Tibial artery (tissue), 4 donors: ENCODE measurements around the gene NIT2.

ENCODE experiments used
- DNase-seq, 2 donors: peaks; one replicate each; pipeline ENCODE4 v3.0.0-alpha.2; 2019
- H3K27ac ChIP-seq, 2 donors: fragments of 200-600 bp; sonication (generic) in 1 of 2; 1 replicate in 1 of 2; 2 replicates in 1 of 2; pipeline ENCODE4 v1.5.1; 2018 to 2019; ENCODE audit warnings: mild to moderate bottlenecking in 1 of 2
- H3K27me3 ChIP-seq, 2 donors: fragments of 200-600 bp; sonication (generic) in 1 of 2; one replicate each; pipeline versions ENCODE4 v1.5.1 to v1.6.0; 2016 to 2019
- H3K36me3 ChIP-seq, 3 donors: fragments of 200-600 bp; sonication (generic) in 2 of 3; one replicate each; pipeline ENCODE4 v1.5.1; 2016 to 2019; ENCODE audit warnings: mild to moderate bottlenecking in 2 of 3
- H3K4me1 ChIP-seq, 4 donors: fragments of 200-600 bp; sonication (generic) in 2 of 4; 1 replicate in 3 of 4; 2 replicates in 1 of 4; pipeline ENCODE4 v1.5.1; 2016 to 2019
- H3K4me3 ChIP-seq, 2 donors: fragments of 200-600 bp; sonication (generic) in 1 of 2; 1 replicate in 1 of 2; 2 replicates in 1 of 2; pipeline ENCODE4 v1.5.1; 2018 to 2019; ENCODE audit warnings: mild to moderate bottlenecking in 2 of 2
- H3K9me3 ChIP-seq, 3 donors: fragments of 200-600 bp; sonication (generic) in 1 of 3; one replicate each; pipeline ENCODE4 v1.5.1; 2016 to 2019
- CTCF ChIP-seq, 2 experiments: fragments of 200-600 bp in 1 of 2; fragments of 450-650 bp in 1 of 2; IDR thresholded peaks; one replicate each; pipeline ENCODE4 v1.5.1; 2017 to 2019; ENCODE audit warnings: antibody characterized with exemption in 2 of 2, mild to moderate bottlenecking in 1 of 2, moderate library complexity in 1 of 2
- intact Hi-C: fragments of 100-400 bp; cut with DNase I; formaldehyde crosslinking; loops from one replicate; pipeline ENCODE4 v1.15.0; 2023; ENCODE audit warnings: low total_unique reads

Gene NIT2

DNA sequence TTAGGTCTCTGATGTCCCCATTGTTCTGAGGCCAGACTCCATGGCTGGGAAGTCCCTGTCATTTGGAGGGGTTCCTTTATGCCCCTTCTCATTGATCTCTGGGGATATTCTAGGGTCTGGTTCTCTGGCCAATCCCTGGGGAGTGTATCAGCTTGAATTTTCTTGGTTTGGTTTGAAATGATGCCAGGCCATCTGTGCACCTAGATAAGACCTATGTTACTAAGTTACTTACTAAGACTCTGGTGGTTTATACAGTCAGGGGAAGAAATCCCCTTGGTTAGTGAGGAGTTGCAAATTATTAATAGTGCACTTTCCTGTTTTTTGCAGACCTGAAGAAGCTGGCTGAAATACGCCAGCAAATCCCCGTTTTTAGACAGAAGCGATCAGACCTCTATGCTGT lies 20.3 kb downstream of the NIT2 start:
- H3K27ac ChIP-seq = no peak overlapping the region
- H3K4me3 ChIP-seq = no peak overlapping the region
- H3K4me1 ChIP-seq = no peaks in the 10 kb centered on the region
- no peak for TF ChIP-seq CTCF (IDR thresholded peaks at IDR 0.05)
- DNase-seq = no peak
- no peaks in the 10 kb centered on the region for H3K9me3 ChIP-seq
- H3K27me3 ChIP-seq = no peaks in the 10 kb centered on the region
- H3K36me3 ChIP-seq = peaks cover 51 to 65% (median 57%) of the 10 kb centered on the region in 3 donors
- intact Hi-C loops = no loop called here

DNA sequence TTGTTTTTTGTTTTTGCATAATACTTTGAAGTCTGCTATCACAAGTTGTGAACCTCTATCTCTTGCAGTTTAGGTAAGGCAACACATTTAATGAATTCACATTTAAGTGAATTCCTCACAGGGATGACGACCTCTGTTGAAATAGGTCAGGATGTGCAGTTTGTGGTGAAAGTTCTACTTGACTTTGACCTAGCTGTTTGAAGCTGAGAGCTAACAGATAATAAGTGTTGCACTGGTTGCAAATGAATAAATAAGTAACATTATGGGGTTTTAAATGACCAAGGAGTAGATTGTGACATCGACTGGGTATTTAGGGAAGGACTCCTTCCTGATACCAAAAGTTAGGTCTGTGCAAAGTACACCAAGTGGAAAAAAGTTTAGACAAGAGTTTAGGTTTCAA lies 23.9 kb downstream of the NIT2 start:
- H3K36me3 ChIP-seq = peaks cover 41 to 68% (median 64%) of the 10 kb centered on the region in 3 donors
- no peaks in the 10 kb centered on the region for H3K4me1 ChIP-seq
- intact Hi-C loops = no loop called here
- H3K27me3 ChIP-seq = no peaks in the 10 kb centered on the region
- H3K9me3 ChIP-seq = peaks cover 0 to 5% (median 0%) of the 10 kb centered on the region in 3 donors
- no peak overlapping the region for H3K27ac ChIP-seq
- no peak for DNase-seq
- H3K4me3 ChIP-seq = no peak overlapping the region
- TF ChIP-seq CTCF (IDR thresholded peaks at IDR 0.05) = no peak

- Histone ChIP-seq H3K27me3 (no peaks in the 10 kb centered on the region), H3K4me3 (no peak overlapping the region), H3K9me3 (peaks cover 0 to 5% (median 0%) of the 10 kb centered on the region in 3 donors), H3K4me1 (no peaks in the 10 kb centered on the region), H3K27ac (no peak overlapping the region), H3K36me3 (peaks cover 43 to 70% (median 64%) of the 10 kb centered on the region in 3 donors)
- no peak for DNase-seq
- TF ChIP-seq CTCF (IDR thresholded peaks at IDR 0.05) = no peak
- intact Hi-C loops = no loop called here
Measured at GRCh38 chr3:100359035-100359434, 24.5 kb downstream of the NIT2 start.

DNA sequence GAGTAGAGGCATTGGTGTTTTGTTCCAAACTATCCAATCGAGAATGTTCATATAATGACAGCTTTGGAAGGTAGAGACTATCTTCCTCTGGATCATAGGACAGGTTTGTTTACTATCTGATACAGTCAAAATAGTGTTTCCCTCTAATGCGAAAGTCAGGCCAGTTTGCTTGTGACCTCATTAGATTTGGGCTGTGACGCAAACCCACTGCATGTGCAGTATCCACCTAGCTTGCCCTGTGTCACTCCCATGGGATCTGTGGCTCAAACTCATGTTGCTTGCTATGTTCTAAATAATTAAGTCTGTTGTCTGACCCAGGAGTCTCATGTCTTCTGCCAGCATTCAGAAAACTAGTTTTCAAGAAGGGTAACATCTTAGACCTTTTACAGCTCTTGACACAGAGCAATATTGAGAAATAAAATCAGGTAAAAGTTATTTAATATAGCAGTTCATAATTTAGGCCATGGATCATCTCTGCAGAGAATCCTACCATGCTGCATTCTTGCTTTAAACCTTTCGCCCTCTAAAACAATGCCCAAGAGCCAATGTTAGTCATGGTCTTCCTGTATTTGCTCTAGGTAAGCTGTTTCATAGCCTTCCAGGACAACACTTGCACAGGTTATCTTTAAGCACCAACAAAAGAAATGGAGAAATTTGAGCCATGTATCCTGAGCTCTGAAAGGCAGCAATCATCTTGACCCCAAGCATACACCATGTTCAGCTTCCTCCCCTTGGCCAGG lies 26.4 kb downstream of the NIT2 start:
- no peak for DNase-seq
- H3K36me3 ChIP-seq = peaks cover 41 to 70% (median 64%) of the 10 kb centered on the region in 3 donors
- no peak for TF ChIP-seq CTCF (IDR thresholded peaks at IDR 0.05)
- no peak overlapping the region for H3K4me3 ChIP-seq
- no peak overlapping the region for H3K27ac ChIP-seq
- peaks cover 0 to 5% (median 0%) of the 10 kb centered on the region in 3 donors for H3K9me3 ChIP-seq
- H3K27me3 ChIP-seq = no peaks in the 10 kb centered on the region
- intact Hi-C loops = no loop called here
- no peaks in the 10 kb centered on the region for H3K4me1 ChIP-seq

DNA sequence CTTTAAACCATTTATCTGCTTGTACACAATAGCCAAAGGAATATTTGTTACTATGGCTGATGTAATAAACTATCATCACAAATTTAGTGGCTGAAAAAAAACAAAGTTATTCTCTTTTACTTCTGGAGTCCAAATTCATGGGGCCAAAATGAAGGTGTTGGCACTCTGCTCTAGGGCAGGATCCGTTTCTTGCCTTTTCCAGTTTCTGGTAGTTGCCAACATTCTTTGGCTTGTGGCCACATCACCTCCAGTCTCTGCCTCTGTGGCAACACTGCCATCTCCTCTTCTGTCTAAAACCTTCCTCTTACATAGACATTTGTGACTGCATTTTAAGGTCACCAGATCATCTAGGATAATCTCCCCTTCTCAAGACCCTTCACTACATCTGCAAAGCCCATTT lies 27.3 kb downstream of the NIT2 start:
- H3K9me3 ChIP-seq = peaks cover 0 to 5% (median 0%) of the 10 kb centered on the region in 3 donors
- no peak for TF ChIP-seq CTCF (IDR thresholded peaks at IDR 0.05)
- DNase-seq = no peak
- intact Hi-C loops = no loop called here
- H3K4me1 ChIP-seq = no peaks in the 10 kb centered on the region
- no peak overlapping the region for H3K27ac ChIP-seq
- no peaks in the 10 kb centered on the region for H3K27me3 ChIP-seq
- H3K36me3 ChIP-seq = peaks cover 38 to 66% (median 64%) of the 10 kb centered on the region in 3 donors
- H3K4me3 ChIP-seq = no peak overlapping the region
